IPS-NIHi11 (cell line): ENCODE results near the gene FAM120C.

ENCODE experiments used
- DNase-seq: peaks from one replicate; pipeline ENCODE4 v3.0.0; 2012; ENCODE audit warnings: mixed read lengths, low spot score

Gene FAM120C

DNA sequence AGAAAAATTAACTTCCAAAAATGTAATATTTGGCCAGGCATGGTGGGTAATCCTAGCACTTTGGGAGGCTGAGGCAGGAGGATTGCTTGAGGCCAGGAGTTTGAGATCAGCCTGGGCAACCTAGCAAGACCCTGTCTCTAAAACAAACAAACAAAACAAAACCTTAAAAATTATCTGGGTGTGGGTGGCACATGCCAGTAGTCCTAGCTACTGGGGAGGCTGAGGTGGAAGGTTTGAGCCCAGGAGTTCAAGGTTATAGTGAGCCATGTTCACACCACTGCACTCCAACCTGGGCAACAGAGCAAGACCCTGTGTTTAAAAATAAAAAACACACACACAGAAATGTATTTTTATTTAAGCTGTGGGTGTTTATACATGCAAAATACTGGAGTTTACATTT, 12.0 kb downstream of the FAM120C start:
- no peak for DNase-seq

DNA sequence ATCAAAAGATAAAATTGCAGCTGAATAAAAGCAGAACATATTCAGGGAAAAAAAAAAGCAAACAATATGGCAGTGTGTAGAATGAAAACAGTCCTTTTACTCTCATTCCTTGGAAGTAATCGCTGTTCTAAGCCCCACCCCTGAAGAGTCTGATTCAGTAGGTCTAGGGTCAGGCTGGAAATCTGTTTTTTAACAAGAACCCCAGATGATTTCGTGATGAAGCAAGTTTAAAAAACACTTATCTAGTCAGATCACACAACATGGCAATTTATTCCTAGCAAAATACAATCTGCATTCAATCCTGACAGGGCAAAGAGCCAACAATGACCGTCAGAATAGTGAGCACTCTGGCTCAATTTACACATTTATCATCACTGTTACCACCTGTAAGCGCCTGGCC, 16.1 kb downstream of the FAM120C start:
- DNase-seq, result no peak

DNA sequence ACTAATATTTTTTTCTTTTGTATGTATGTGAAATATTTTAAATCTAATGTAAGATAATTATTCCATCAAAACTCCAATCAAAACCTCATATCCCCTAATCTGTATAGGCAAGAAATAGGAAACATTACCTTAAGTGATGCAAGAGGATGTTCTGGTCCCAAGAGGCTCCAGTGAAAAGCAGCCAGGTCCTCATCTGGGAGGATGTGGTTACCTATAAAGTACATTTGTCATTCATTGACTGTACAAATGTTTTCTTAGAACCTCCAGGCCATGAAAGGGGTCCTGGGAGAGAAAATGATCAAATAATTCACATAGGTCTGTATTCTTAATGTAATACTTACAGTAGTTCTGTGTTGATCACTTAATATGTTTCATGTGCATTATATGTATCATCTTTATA, 25.5 kb downstream of the FAM120C start:
- no peak for DNase-seq

DNA sequence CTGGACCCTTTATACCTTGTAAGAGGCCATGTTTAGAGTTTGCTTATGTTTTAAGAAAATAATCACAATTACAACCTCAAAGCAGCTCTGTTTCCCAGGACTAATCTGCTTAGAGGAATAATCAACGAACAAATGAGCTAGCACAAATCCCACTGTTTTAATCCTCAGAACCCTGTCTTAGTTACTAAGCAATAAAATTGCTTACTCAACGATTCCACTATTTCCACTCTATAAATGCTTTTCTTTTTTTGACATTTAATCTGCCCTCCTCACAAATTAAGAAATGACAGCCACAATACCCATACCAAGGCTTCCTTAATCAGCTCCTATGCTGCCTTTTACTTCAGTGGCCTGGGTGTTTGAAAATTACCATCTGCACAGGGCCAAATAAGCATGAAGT, 48.8 kb downstream of the FAM120C start:
- no peak for DNase-seq

DNA sequence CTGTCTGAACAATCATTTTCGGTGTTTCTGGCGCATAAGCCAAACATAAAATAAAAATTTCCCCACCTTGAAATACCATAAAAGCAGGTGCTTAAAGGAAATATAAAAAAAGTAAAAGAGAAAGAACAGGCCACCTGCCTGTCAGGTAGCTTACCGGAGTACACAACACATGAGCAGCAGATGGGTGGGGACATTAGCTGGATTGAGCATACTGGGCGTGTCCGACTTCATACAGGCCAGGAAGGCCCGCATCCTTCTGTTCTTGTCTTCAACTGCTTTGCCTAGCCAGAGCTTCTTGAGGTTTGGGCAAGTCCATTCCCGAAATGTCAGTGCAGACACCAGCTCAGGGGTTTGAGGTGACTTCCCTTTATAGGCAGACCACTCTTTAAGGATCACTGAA, 66.7 kb downstream of the FAM120C start:
- DNase-seq, result no peak

DNA sequence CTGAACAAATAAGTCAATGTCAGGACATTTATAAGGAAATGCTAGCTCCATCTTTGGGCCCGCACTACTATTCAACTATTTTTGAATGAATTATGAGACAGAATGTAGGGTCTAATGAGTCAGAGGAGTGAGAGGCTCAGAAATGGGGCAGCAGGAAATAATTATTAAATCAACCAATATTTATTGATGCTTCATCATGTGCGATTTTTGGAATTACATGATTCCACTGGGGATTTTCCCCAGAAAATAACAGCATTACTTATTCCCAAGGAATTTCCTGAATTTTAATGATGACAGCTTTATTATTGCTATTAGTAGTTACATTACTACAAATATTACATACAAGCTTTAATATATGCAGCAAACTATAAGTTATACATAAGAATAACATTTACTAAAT, 89.5 kb downstream of the FAM120C start:
- no peak for DNase-seq

DNA sequence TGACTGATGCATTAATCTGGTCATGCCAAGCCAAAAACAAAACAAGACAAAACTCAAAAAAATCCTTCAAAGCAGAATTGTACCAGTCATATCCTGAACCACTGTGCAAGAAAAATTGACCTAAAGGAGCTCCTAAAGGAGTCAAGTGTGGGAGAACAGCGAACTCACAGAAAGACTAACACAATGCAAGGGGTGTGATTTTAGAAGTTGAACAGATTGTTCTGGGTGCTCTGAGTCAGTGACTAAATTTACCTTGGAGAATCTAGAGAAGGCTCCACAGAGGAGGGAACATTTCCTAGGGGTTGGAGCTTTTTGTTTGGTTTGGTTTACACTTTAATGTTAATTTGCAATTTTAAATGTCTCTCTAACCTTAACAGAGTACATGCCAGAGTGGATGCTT, 89.9 kb downstream of the FAM120C start:
- DNase-seq, result no peak

DNA sequence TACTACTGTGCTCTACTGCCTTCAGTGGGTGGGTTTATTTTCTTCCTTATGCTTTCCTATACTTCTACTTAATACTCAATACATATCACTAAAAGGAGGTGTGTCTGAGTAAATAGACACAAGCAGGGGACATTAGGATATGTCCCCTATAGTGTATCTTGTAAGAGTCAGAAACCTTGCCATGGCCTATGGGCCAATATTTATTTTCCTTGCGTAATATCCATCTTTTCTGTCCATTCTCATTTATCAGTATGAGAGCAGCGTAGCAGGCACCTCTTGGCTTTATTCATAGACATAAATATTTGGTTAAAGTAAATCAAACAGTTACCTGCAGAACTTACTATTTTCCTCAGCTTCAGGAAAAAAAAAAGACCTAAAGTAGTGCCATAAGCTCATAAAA, 92.2 kb downstream of the FAM120C start:
- no peak for DNase-seq

DNA sequence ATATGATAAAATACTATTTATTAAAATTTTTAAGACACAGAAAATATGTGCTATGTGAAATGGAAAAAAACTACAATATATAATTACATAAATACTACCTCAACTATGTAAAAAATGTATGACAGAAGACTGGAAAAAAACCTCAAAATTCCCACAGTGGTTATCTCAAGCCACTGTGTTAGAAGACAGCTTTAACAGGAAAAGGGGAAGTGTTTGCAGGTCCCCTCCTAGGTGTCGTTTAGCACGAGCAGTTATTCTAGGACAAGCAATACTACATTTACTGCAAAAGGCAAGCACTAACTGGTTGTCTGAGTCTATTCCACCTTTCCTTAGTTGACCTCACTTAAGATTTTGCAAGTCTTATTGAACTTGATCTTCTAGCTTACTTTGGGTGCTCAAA, 93.9 kb downstream of the FAM120C start:
- no peak for DNase-seq

DNA sequence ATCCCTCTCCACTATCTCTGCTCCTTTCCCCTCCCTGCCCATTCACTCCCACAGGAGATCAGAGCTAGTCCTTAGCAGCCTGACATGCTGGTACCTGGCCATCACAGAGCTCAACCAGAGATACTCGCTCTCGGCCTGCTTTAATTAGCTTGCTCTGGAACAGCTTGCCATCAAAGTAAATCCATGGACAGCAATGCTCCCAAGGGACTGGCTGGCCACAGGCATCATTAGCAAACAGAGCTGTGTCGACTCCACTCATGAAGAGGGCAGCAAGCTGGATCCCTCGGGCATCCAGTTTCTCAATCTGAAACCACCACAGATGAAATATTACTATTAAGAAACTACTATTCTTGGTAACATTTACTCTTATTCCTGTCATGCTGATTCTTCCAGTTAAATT, 95.4 kb downstream of the FAM120C start:
- no peak for DNase-seq

DNA sequence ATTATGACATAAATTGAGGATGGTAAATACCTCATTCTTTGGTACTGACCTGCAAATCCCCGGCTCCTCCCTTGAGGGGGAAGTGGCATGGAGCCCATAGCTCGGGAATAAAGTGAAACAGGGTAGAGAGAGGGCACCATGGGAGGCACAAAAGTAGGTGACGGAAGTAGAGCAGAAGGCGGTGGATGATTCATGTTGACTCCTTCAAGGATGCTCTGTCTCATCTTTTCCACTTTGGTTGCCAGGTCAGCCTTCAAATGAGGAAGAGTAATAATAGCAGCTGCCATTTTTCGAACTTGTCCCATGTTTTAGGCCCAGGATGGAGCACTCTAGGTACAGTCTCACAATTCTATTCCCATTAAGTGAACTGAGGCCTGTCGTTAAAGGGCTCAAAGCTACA, 97.4 kb downstream of the FAM120C start:
- DNase-seq, result no peak

DNA sequence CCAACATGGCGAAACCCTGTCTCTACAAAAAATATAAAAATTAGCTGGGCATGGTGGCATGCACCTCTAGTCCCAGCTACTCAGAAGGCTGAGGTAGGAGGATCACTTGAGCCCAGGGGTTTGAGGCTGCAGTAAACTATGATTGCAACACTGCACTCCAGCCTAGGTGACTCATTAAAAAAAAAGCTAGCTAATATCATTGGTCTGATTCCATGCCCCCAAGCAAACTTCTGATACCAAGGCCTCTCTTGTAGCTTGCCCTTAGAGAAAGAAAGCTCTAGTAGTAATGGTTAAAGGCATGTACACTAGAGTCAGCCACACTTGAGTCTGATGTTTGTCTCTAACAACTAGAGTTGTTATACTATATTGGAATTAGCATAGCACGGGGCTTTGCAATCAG, 106.2 kb downstream of the FAM120C start:
- no peak for DNase-seq

DNA sequence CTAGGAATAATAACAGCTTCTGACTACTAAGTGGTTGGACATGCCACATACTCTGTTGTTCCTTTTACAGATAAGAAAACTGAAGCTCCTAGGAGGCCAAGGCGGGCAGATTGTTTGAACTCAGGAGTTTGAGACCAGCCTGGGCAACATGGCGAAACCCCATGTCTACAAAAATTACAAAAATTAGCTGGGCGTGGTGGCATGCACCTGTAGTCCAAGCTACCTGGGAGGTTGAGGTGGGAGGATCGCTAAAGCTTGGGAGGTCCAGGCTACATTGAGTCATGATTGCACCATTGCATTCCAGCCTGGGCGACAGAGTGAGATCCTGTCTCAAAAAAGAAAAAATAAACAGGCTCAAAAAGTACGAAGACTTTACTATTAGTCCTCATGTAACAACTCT, 108.2 kb downstream of the FAM120C start:
- no peak for DNase-seq

DNA sequence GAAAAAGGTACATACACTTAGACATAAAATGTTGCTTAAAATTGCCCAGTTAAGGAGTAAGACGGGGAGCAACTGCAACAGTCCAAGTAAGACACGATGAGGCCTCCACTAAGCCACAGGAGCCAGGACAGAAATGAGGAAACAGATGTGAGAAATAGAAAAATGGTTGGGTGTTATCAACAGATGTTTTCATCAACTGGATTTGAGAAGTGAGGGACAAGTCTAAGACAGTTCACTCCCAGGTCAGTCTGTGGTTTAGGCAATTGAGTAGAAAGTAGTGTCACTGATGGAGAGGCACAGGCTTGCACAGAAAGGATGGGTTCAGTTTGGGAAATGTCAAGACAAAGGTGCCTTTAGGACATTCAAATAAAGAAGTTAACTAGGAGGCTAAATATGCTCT, 115.3 kb downstream of the FAM120C start:
- no peak for DNase-seq

DNA sequence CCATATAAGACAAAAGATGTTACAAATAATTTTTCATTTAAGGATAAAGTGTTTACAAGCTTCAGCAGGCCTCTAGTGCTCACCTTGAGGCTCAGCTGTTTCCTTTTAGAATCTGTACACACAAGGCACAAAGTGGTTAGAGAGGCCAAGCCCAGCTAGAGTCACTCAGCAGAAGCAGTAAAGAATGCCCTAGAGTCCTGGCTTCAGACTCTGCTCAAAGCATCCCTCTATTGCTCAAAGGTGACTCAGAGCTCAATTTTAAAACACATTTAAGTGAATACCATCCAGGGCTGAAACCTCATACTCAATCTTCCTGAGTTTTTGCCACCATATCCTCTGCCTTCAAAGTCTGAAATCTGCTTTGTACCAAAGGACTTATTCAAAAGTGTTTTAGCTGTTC, 116.2 kb downstream of the FAM120C start:
- no peak for DNase-seq

DNA sequence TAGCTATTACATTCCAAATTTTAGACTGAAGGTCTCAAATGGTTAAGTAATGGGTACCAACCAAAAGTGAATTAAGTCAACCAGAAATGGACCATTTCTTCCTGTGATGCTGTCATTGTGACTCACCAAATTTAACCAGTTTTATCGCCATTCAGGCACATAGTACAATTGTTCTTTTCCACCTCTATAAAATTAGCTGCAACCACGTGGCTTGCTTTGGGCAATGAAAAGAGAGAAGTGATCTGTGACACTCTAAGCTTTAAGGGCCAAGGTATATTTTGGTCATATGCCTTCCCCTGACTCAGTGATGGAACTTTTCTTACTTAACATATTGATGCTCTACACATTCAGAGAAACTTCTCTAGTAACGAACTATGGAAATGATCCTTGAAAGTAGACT, 118.5 kb downstream of the FAM120C start:
- DNase-seq, result no peak

DNA sequence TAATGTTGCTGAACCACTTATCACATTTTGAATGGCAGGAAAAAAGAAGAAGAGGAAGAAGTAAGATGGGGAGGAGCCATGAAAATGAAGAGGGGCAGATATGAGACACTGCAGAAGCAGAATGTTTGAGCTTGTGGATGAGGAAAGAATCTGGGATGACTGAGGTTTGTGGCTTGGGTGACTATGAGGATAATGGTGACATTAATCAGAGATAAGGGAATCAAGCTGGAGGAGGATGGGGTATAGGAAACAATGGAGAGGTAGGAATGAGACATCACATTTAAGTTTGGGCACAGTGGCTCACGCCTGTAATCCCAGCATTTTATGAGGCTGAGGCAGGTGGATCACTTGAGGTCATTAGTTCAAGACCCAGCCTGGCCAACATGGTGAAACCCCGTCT, 119.7 kb downstream of the FAM120C start:
- no peak for DNase-seq

DNA sequence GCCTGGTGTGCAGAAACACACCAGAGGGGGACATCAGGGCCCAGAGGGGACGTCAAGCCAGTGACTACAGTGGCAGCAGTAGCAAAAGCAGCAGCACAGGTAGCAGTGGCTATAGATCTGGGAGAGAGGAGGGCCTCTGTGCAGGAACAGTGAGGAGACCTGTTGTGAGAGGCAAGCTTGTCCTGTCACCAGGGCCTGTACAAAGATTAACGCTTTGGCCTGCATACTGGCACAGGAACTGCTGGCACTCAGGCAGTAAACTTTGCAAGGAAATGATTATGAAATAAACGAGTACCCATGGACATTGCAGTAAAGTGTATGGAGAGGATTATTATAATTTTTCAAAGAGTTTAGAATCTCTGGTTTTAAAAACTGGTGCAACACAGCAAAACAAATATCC, 133.3 kb downstream of the FAM120C start:
- DNase-seq, result no peak

DNA sequence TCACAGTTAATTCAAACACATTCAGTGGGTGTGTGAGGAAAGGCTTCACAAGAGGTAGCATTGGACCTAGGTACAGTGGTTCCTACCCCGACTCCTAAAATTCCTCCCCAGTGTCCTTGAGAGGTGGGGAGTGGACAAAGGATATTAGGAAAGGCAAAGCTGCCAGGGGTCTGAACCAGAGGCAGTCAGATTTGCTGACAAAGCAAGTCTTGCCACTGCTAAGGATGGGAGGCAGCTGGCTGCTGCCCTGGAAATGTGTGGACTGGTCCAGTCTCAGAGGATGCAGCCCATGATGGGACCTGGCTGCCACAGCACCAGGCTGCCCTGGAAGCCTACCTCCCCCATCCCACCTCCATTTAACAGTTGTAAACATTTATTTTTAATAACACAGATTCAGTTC, 134.6 kb downstream of the FAM120C start:
- no peak for DNase-seq

DNA sequence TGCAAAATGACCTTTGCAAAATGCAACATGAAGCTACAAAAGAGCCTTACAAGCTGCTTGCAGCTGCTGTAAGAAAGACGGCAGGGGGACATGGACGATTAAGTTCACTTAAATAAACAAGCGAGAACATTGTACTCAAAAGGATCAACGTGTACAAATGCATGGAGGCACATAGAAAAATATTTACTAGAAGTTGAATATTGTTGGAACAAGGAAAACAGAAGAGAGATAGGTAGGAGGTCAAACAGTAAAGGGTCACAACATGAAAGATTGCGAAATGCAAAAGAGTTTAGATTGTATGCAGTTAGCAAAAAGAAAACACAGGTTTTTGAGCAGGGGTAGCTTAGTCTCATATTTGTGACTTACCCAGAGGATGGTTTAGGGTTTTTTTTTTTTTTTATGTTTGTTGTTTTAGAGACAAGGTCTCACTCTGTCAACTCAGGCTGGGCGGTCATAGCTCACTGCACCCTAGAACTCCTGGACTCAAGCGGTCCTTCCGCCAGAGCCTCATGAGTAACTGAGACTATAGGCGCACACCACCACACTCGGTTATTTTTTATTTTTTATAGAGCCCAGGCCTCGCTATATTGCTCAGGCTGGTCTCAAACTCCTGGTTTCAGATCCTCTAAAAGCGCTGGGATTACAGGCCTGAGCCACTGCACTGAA, 137.4 kb downstream of the FAM120C start:
- DNase-seq, result no peak

DNA sequence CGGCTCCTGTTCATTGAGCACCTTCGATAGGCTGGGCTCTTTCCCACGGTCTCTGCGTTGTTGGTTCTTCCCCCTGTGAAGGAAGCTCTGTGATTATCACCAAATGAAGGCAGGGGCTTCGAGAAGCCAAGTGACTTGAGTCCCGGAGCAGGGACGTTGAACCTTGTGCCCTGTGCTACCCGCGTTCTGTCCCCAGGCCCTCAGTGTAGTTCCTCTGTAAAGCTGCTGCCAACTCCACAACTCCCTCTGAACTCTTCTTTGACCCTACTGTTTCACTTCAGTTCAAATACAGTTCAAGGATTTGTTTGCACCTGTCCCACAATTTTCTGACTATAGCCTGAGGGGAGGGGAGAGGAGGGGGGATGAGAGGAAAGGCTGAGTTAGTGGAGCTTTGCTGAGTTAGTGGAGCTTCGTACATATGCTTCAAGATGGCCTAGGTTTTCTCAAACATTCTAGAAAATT, 138.1 kb downstream of the FAM120C start:
- no peak for DNase-seq

DNA sequence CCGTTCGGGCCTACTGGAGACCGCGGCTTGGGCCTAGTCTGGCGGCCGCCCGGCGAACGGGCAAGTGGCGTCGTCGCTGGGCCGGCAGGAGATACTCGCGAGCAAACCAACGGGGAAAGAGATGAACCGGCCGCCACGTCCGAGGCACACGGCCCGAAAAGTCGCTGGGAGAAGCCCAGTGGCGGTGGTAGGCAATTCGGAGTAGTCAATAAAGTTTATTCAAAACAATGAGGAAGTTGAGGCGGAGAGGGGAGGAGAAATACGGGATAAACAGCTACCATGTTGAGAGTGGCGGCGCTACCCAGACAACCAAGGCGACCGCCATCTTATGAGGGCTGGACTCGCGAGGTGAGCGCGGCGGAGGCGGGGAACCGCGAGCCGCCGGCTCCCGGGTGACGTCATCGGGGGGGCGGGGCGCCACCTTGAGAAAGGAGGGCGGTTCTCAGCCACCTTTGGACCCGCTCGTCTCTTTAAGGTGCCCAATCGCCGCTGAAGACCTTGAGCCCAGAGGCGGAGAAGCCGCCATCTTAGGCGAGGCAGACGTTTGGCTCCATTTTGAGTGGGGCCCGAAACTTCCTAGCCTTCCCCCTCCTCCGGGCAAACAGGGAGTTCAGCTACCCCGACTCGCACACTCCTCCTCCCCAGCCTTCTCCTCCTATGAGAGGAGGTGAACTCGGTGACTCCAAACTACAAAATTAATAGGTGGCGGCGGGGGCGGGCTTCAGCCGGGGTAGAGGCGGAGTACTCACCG, 138.8 kb downstream of the FAM120C start, which contains the start of gene PHF8:
TSS of gene PHF8 (minus strand) at position 348 of the 751 bp plus-strand sequence. CDS start 1,745 bp downstream, outside the sequence.
- peak; percentile 81 for DNase-seq

DNA sequence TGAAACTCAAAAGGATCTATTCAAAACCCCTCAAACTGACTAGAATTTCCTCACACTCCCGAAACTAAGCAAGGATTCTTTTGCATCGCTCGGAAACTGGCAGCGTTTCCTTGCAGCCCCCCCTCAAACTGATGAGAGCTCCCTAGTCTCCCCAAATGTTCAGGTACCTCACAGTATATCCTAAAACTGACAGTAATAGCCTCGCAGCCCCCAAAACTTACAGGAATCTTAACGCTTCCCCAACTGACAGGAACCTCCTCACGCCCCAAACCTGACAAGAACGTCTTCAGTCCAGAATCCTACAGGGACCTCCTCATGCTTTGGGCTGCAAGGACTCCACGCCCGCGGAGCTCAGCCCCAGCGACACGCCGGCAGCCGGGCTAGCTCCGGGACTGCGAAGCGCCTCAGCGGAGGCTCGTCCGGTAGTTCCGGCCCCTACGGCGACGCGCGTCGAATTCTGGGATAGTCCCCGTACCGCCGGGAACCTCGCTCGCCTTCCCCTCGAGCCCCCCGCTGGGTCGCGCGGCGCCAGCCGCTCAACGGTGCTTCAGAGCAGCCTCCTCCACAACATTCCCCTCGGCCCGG, 139.4 kb downstream of the FAM120C start:
- peak; percentile 36 for DNase-seq
